GM18507 (cell line): Measurements from ENCODE around the gene KCNB1.

Experiments used
- DNase-seq: peaks from one replicate; pipeline ENCODE4 v3.0.0; 2011; ENCODE audit warnings: low read depth; ENCODE audit not compliant: insufficient read length; ENCODE audit errors: extremely low spot score
- FAIRE-seq: peaks from 2 replicates; lab custom pipeline; 2011; peaks lifted over from hg19 to GRCh38; lab: Jason Lieb, UNC

KCNB1 gene

DNA sequence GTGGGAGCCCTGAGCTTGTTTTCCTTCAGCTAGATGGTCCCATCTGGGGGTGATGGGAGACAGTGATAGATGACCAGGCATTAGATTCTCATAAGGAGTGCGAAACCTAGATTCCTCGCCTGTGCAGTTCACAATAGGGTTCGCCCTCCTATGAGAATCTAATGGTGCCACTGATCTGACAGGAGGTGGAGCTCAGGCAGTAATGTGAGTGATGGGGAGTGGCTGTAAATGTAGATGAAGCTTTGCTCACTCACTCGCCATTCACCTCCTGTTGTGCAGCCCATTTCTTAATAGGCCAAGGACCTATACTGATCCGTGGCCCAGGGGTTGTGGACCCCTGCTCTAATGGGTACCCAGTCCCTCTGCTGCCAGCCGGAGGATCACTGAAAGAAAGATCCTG lies 20.7 kb upstream of the KCNB1 start:
- no peak for DNase-seq
- FAIRE-seq, result no peak

DNA sequence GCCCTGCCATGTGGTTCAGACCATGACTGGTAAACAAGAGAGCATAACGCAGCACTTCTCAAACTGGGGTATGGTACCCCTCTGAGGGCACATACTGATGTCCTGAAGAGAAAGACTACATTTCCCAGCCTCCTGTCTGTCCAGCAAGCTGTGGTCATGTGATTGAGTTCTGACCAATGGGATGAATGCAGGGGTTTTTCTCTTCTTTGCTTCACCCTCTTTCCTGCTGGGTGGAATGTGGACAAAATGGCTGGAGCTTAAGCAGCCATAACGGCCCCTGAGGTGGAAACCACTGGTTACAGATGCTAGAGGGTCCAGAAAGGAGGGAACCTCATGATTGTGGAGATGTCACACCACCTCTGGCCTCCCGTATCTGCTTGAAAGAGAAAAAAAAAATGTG lies 19.4 kb upstream of the KCNB1 start:
- DNase-seq (no peak), FAIRE-seq (no peak)

DNA sequence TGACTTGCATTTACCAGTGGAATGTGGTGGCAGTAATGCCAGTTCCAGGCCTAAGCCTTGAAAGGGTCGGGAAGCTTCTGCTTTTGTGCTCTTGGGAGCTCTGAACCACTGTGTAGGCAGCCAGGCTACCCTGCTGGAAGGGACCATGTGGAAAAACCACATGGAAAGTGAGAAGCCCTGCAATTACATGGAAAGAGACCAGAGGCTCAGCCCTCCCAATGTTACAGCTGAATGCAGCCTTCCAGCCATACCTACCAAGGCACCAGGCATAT lies 14.9 kb upstream of the KCNB1 start:
- DNase-seq (no peak), FAIRE-seq (no peak)

DNA sequence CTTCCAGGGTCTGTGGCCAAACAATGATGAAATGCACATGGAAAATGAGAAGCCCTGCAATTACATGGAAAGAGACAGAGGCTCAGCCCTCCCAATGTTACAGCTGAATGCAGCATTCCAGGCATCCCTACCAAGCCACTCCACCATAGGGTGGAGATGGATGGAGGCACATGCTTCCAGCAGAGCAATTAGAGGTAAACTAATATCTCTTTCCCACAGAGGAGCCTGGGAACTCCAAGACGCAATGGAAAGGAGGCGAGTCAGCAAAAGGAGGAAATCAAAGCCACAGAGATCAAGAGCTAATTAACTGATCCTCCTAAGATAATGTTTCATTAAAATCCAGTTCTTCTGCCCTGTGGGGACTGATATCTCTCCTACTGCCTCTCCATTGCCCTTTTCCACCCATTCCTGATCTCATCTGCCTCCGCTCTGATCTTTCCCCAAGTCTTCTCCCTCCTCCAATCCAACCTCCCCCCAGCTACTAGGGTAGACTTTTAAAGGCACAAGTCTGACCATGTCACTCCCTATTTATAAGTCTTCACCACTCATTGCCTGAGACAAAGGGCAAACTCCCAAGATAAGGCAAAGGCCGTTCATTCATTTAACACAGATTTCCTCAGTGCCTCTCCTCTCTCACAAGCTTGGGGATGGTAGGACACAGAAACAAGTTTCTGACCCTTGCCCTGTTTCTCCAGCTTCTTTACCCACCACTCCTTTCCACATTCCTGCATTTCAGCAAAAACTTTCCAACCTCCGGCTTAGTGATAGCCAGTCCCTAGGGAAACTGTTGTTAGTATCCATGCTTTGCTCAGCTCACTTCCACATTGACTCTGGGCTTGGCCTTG lies 14.3 kb upstream of the KCNB1 start:
- FAIRE-seq, result no peak
- DNase-seq, result no peak

DNA sequence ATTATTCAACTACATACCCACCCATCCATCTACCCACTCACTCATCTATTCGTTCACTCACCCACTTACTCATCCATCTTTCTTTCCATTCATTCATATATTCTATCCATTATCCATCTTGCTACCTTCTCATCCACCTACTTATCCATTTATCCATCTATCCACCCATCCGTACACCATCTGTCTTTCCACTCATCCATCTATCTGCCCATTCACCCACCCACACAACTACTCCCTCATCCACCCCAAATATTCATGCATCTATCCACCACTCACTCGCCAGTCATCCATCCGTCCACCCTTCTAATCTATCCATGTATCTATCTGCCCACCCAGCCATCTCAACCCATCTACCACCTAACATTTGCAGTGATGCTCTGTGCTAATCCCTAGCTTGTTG lies 13.6 kb upstream of the KCNB1 start:
- DNase-seq, result no peak
- no peak for FAIRE-seq

DNA sequence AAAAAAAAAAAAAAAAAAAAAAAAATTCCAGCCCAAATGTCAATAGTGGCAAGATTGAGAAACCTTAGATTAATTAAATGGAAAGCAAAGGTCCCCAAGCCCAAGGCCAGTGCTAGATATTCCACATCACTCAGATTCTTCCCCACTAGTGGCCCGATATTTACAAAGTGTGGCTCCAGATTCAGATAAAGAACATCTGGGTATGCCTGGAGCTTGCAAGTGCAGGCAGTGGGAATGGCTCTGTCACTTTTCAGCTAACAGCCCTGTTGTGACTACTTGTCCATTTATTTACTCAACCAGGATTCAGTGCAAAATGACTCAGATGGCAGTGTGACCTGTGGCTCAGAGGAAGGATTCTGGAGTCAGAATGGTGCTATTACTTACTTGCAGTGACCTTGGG lies 8.2 kb upstream of the KCNB1 start:
- FAIRE-seq, result no peak

DNA sequence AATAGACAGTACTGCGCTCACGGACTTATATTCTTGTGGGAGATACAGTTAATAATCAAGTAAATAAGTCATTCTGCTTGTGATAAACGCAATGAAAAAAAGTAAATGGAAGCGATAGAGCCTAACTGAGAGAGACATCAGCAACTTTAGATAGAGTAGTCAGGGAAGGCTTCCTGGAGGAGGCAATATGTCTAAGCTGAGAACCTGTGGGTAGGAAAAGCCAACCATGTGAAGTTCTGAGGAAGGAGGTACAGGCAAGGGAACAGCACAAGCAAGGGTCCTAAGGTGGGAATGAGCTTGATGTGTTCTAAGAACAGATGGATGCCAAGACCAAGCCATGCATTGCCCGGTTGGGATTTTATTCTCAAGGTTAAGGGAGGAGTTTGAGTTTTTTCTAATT lies 7.2 kb upstream of the KCNB1 start:
- no peak for FAIRE-seq

More for the DNA sequence above, 8.2 kb upstream of the KCNB1 start:
- no peak for DNase-seq

DNA sequence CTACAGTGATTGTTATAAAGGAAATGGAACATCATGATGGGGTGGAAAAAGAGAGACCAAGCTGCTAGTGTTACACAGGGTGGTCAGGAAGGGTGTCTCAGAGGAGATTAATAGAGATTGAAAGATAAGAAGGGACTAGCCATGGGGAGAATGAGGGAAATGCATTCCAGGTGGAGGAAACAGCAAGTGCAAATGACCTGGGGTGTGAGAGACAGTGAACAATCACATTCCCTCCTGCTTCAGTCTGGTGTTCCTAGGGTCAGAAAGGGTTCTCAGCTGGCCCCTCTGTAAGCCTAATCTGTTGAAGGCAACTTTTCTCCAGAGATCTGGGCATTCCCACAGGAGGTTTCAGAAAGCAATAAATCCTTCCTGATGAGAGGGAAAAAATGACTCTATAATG lies 3.6 kb upstream of the KCNB1 start:
- FAIRE-seq (no peak), DNase-seq (no peak)

More for the DNA sequence above, 7.2 kb upstream of the KCNB1 start:
- no peak for DNase-seq

DNA sequence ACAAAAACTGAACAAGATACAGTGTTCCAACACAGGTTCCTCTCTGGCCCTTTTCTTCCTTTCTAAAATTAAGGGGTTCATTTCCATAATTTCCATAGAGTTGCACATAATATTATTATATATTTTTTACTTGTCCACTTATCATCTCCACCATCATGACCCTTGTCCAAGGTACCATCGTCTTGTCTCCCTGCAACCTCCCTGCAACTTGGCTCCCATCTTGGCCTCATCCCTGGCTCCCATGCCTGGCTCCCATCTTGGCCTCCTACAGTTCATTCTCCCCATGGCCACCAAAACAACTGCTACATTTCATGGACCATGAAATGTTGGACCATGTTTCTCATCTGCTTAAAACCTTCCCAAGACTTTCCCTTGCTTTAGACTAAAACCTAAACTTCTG lies 3.1 kb upstream of the KCNB1 start:
- FAIRE-seq, result no peak
- no peak for DNase-seq

DNA sequence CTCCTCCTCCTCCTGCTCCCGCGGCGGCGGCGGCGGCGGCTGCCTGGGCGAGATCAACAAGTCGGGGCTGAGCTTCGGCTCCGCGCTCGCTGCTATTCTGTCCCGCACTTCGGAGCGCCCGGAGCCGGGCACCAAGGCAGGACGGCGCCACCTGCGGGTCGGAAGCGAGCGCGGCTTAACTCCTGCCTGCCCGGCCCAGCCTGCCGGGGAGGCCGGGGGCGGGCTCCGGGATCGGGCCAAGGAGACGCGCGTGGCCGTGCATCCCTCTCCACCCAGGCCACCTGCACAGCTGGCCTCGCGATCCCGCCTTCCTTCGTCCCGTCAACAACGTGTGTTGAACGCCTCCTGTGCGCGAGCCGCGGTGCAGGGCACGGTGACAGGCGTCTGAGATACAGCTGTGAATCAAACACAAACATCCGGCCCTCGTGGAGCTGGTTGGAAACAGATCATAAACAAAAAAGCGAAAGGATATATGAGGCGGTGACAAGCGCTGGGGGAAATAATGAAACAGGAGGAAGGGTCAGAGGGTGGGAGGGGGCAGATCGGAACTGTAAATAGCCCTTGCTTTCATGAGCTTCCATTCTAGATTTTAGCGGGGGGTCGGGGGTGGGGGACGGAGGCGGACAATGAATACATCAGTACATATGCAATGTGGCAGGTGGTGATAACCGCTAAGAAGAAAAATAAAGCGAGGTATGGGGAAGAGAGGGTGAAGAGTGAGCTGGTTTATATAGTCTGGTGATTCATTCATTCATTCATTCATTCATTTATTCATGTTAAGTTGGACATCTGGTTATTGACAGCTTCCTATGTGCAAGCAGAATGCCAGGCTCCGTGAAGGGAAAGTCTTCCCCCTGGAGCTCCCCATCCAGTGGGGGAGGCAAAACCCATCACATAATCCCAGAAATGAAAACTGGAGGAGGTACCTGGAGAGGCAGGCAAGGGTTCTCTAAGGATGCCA lies 2.0 kb upstream of the KCNB1 start:
- no peak for DNase-seq
- no peak for FAIRE-seq

DNA sequence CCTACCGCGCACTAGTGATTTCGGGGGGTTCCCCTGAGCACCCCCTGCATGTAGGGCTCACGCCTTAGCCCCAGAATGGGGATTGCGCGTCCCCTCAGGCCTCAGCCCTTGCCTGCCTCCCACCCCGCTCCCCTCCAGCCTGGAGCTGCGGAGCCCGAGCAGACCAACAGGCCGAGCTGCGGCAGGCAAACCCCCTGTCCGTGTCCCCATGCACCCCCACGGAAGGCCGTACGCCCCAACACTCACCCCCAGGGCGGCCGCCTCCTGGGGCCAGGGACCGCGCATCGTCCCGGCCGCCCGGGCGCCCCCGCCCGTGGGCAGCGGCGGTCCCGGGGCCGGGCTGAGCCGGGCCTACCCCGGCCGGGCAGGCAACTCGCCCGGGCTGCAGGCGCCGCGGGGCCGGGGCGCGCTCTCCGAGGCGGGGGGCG lies 1.2 kb upstream of the KCNB1 start:
- FAIRE-seq (no peak), DNase-seq (no peak)

DNA sequence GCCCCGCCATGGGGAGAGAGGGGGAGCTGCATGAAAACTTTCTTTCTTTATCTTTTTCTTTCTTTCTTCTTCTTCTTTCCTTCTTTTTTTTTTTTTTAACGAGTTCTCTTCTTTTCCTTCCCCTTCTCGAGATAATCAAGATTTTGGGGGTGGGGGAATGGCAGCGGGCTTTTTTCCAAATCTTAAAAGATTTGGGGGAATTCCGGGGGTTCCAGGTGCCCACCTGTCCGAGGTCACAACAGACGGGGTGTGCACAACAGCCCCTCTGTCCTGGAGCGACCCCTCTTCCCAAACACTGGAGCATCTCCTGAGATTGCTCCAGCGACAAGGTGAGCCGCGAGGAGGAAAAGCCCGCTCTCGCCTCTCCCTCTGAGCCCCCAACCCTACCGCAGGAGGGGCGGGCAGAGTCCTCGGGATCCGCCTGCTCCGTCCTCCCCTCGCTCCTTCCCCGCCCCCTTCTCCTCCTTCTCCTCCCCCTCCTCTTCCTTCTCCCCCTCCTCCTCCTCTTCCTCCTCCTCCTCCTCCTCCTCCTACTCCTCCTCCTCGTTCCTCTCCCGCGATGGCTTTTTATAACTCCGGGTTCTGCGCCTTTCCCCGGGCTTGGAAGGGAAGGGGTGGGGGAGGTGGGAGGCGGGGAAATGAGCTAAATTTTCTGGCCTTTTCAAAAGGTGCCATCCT lies 689 bp upstream of the KCNB1 start:
- FAIRE-seq (no peak), DNase-seq (no peak)

DNA sequence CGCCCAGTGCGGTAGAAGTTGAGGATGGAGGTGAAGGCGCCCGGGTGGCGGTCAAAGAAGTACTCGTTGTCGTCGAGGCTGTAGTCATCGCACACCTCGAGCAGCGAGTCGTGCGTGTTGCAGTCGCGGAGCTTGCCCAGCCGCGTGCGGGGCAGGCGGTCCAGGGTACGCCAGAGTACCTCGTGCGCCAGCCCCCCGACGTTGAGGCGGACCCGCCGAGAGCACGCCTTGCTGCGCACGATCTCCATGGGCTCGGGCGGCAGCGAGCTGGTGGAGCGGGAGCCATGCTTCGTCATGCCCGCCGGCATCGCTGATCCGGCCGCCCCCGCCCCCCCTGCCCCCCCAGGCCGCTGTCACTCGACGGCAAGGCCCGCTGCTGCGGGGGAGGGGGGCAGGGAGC lies 295 bp downstream of the KCNB1 start:
- FAIRE-seq, result no peak

DNA sequence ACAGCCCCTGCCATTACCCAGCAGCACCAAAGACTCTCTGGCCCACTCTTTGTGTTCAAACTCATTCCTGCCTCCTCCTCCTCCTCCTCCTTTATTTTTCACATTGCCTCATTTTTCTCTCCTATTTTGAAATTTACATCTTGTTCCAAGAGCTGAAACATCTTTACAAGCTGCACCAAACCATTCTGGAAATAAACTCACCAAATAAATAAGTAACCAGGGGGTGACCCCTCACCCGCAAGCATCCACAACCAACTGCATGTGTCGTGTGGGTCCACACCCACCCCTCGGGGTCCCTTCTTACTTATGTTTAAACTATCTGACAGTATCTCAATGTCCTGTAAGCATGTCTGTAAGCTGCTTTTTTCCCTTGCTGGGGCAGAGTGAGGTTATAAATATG lies 1.4 kb downstream of the KCNB1 start:
- DNase-seq (no peak), FAIRE-seq (no peak)

More for the DNA sequence above, 295 bp downstream of the KCNB1 start:
- no peak for DNase-seq

DNA sequence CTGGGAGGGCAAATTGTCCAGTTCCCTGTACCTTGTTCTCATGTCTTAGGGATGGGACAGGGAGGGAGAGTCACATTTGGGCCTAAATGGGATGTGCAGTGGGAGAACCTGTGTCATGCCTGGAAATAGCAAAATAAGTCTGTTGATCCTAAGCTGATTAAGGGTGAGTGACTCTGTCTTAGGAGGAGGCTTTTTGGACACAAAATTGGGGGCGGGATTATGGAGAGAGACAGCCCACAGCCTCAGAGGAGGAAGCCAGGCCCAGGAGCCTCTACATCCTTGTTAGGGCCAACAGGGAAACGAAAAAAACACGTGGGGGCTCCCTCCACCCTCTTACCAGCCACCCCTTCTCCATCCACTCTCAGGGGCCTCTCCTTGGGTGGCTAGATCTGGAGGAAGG lies 2.2 kb downstream of the KCNB1 start:
- FAIRE-seq (no peak), DNase-seq (no peak)

DNA sequence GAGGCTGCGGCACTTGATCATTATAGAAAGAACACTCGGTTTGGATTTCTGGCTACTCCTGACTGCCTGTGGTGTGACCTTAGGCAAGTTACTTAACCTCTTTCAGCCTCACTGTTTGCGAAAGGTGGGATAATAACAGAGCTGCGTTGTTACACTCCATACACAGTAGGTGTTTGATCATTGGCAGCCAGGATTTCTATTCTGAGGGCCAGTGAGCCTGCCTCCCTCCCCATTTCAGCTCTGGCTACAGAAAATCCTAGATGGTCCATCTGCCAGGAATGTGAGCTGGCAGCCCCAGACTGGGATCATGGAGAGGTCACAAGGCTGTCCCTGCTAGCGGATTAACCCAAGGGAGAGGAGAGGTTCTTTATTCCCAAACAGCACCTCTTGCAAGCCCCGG lies 2.7 kb downstream of the KCNB1 start:
- no peak for FAIRE-seq
- no peak for DNase-seq

DNA sequence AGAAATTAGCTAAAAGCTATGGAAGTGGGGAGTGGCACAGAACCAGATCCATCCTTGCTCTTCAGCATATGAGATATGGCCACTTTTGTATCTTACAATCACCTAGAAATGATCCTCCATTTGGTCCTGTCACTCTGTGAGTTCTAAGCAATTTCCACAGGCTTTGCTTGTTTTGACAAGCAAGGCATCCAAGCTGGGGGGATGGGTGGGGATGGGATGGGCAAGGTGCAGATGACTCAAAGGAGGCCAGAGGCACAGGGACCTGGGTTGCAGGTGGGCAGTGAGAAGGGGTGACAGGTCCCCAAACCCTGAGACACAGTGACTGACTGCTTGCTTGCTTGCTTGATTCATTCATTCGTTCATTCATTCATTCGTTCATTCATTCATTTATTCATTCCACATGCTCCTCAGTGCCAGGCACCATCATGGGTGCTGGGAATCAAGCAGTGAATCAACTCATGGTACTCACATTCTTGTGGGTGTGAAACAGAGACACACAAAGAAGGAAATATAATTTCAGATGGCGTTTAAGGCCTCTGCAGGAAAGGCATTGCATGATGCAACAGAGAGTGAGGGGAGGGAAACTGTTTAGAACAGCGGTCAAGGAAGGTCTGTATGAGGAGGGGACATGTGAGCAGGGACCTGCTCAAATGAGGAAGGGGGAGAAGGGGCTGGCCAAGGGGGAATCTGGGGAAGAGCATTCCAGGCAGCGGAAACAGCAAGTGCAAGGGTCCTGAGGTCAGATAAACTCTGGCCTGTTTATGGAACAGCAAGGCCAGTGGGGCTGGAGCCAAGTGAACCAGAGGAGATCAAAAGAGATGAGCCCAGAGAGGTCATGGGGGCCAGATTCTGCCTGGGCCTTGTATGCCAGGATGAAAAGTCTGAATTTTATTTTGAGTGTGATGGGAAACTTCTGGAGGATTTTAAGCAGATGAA lies 3.4 kb downstream of the KCNB1 start:
- FAIRE-seq (no peak), DNase-seq (no peak)

DNA sequence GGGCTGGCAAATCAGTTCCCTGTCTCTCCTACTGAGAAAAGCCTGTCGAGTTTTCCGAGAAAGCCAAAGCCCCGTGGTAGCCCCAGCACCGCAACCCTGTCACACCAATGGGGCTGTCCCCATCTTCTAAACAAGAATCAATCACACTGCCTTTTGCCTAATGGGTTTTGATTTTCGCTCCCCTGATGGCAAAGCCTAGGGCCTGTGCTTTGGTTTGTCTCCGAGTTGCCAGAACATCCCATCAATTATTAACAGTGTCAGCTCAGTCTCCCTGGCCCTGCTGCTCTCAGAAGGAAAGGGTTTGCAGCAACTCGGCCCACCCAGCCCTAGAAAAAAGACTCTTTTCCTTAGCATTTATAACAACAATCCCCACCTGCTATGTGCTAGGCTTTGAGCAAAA lies 4.2 kb downstream of the KCNB1 start:
- DNase-seq, result no peak

DNA sequence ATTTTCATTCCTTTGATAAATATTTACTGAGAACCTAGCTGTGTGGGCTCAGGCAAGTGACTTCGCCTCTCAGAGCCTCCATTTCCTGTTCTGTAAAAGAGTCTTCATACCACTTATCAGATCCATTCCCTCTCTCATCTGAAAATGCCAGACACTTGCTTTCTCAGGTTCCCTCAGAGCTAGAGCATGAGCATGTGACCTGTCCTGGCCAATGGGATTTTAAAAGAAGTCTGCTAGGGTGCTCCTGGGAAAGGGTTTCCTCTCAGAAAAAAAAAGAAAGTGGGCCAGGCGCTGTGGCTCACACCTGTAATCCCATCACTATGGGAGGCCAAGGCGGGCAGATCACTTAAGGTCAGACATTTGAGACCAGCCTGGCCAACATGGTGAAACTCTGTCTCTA lies 5.3 kb downstream of the KCNB1 start:
- no peak for DNase-seq
- FAIRE-seq, result no peak

More for the DNA sequence above, 4.2 kb downstream of the KCNB1 start:
- FAIRE-seq, result no peak
